Measurements from ENCODE around the gene ARPC1A.
"Not testable (repeated sequence)": the region's sequence is repeated elsewhere in the genome, so short reads cannot be mapped to it uniquely, and the experiment has no call there.

ARPC1A gene

DNA sequence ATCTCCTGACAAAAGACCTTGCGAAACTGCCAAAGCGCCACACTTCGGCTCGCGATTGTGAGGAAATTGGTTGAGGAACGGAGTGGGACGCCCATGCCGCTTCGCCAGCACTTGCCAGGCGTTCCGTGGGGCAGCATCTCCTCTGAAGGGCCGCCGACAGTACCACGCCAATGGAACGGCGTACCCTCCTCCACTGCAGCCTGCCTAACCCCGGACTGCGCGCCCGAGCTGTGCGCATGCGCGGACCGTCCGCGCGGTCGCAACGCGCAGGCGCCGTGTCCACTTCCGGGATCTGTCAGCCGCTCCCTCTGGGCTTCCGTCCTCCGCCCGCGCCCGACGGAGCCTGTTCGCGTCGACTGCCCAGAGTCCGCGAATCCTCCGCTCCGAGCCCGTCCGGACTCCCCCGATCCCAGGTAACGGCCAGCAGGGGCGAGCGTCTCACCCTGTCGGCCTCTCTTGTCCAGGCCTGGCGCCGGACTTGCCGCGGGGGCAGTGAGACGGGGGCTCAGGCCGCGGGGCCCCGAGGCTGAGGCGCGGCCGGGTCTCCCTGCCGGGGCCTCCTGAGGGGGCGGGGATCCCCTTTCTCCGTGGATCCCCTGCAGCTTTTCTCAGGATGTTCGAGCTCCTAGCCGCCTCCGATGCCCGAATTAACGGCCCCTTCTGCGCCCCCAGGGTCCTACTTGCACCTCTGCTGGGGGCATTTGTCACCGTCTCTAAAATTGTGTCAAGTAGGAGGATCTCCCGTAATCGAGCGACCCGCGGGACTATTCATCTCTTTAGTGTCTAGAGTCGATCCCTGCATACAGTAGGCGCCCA, at the start of gene ARPC1A:
Gene ARPC1A (plus strand): TSS at position 307 of the 816 bp plus-strand sequence. CDS start 7,456 bp downstream, outside the sequence.
- Histone ChIP-seq H3K4me3 (ENCODE audit: low read length) (peak within 1 kb of the TSS; percentile 84), H3K4me1 (ENCODE audit: control insufficient read depth, low read length) (peaks cover 46% of the 10 kb centered on the region), H3K79me2 (ENCODE audit: control insufficient read depth, low read length) (peaks cover 69% of the 10 kb centered on the region), H3K27me3 (ENCODE audit: control insufficient read depth, low read length) (no peaks in the 10 kb centered on the region), H3F3A (ENCODE audit: control insufficient read depth, insufficient read depth) (no peaks in the 10 kb centered on the region; the same call in 1 of the 2 replicates), H3K27ac (ENCODE audit: low read depth, low read length) (peak within 1 kb of the TSS; percentile 46), H3K36me3 (ENCODE audit: control insufficient read depth, low read length) (peaks cover 28% of the 10 kb centered on the region), H4K20me1 (ENCODE audit: control insufficient read depth, insufficient read depth, low read depth, low read length) (peaks cover 29% of the 10 kb centered on the region), H3K9me3 (ENCODE audit: control insufficient read depth, insufficient read depth, low read length) (no peaks in the 10 kb centered on the region), H3K9me2 (replicated peaks; ENCODE audit: control insufficient read depth, low read length) (no peaks in the 10 kb centered on the region), H3K4me2 (ENCODE audit: low read length) (peak within 1 kb of the TSS; percentile 74)
- TF ChIP-seq, protein P1, sequence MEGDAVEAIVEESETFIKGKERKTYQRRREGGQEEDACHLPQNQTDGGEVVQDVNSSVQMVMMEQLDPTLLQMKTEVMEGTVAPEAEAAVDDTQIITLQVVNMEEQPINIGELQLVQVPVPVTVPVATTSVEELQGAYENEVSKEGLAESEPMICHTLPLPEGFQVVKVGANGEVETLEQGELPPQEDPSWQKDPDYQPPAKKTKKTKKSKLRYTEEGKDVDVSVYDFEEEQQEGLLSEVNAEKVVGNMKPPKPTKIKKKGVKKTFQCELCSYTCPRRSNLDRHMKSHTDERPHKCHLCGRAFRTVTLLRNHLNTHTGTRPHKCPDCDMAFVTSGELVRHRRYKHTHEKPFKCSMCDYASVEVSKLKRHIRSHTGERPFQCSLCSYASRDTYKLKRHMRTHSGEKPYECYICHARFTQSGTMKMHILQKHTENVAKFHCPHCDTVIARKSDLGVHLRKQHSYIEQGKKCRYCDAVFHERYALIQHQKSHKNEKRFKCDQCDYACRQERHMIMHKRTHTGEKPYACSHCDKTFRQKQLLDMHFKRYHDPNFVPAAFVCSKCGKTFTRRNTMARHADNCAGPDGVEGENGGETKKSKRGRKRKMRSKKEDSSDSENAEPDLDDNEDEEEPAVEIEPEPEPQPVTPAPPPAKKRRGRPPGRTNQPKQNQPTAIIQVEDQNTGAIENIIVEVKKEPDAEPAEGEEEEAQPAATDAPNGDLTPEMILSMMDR (IDR thresholded peaks at IDR 0.05; ENCODE audit: low read depth, low read length, poor library complexity, severe bottlenecking): peak; percentile 23
- no peak for TF ChIP-seq EZH2phosphoT487 (IDR thresholded peaks at IDR 0.05; ENCODE audit: borderline replicate concordance, low read length)

DNA sequence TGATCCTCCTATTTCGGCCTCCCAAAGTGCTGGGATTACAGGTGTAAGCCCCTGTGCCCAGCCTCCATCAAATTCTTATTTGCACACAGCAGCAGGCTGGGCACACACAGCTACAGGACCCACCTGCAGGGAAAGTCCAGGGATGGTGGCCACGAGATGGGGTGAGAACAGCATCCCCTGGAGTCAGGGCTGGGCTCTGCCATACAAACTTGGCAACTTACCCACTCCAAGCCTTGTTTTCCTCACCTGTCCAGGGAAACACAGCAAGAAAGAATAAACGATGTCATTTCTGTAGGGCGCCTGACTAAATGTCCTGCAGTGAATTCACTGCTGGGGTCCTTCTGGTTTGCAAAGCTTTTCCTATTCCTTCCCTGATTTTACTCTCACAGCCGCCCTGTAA, 47.5 kb upstream of the ARPC1A start:
- no peaks in the 10 kb centered on the region for H3K9me3 ChIP-seq (ENCODE audit: control insufficient read depth, insufficient read depth, low read length)
- no peaks in the 10 kb centered on the region for H3F3A ChIP-seq (ENCODE audit: control insufficient read depth, insufficient read depth)
- no peak overlapping the region for H3K4me3 ChIP-seq (ENCODE audit: low read length)
- no peak overlapping the region for H3K27ac ChIP-seq (ENCODE audit: low read depth, low read length)
- no peaks in the 10 kb centered on the region for H3K4me1 ChIP-seq (ENCODE audit: control insufficient read depth, low read length)
- TF ChIP-seq, protein P1 (IDR thresholded peaks at IDR 0.05; ENCODE audit: low read depth, low read length, poor library complexity, severe bottlenecking): no peak
- no peak for TF ChIP-seq EZH2phosphoT487 (IDR thresholded peaks at IDR 0.05; ENCODE audit: borderline replicate concordance, low read length)
- H3K4me2 ChIP-seq (ENCODE audit: low read length): no peak overlapping the region
- H3K27me3 ChIP-seq (ENCODE audit: control insufficient read depth, low read length): no peaks in the 10 kb centered on the region
- H3K79me2 ChIP-seq (ENCODE audit: control insufficient read depth, low read length): no peaks in the 10 kb centered on the region
- no peaks in the 10 kb centered on the region for H4K20me1 ChIP-seq (ENCODE audit: control insufficient read depth, insufficient read depth, low read depth, low read length)
- H3K36me3 ChIP-seq (ENCODE audit: control insufficient read depth, low read length): no peaks in the 10 kb centered on the region
- no peaks in the 10 kb centered on the region for H3K9me2 ChIP-seq (replicated peaks; ENCODE audit: control insufficient read depth, low read length)

DNA sequence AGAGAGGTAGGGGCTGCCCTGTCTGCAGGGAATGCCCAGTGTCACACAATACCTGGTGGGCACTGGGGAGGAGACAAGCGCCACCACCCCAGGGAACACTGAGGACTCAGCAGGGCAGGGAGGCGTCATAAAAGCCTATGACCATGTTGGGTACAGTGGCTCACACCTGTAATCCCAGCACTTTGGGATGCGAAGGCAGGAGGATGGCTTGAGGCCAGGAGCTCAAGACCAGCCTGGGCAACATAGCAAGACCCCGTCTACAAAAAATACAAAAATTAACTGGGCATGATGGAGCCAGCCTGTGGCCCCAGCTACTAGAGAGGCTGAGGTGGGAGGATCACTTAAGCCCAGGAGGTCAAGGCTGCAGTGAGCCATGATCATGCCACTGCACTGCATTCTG, 41.5 kb upstream of the ARPC1A start:
- not testable (repeated sequence) for H3K79me2 ChIP-seq (ENCODE audit: control insufficient read depth, low read length); H3K4me3 ChIP-seq (ENCODE audit: low read length); H3K4me2 ChIP-seq (ENCODE audit: low read length); H4K20me1 ChIP-seq (ENCODE audit: control insufficient read depth, insufficient read depth, low read depth, low read length); H3K36me3 ChIP-seq (ENCODE audit: control insufficient read depth, low read length); H3K27me3 ChIP-seq (ENCODE audit: control insufficient read depth, low read length); H3K9me2 ChIP-seq (replicated peaks; ENCODE audit: control insufficient read depth, low read length); H3K9me3 ChIP-seq (ENCODE audit: control insufficient read depth, insufficient read depth, low read length); H3F3A ChIP-seq (ENCODE audit: control insufficient read depth, insufficient read depth); H3K4me1 ChIP-seq (ENCODE audit: control insufficient read depth, low read length); H3K27ac ChIP-seq (ENCODE audit: low read depth, low read length)

DNA sequence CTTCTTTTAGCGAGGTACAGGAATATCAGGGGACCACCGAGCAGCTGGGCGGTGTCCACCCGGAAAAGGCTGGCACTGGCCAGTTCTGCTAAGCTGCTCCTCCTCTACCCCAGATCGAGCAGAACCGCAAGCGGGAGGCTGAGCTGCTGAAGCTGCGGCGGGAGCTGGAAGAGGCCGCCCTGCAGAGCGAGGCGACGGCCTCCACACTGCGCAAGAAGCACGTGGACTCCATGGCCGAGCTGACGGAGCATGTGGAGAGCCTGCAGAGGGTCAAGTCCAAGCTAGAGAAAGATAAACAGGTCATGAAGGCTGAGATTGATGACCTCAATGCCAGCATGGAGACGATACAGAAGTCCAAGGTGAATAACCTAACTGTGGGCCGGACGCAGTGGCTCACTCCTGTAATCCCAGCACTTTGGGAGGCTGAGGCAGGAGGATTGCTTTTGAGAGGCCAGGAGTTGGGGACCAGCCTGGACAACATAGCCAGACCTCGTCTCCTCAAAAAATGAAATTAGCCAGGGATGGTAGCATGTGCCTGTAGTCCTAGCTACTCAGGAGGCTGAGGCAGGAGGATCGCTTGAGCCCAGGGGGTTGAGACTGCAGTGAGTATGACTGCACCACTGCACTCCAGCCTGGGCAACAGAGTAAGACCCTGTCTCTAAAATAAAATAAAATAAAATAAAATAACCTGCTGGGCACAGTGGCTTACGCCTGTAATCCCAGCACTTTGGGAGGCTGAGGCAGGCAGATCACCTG, 37.7 kb upstream of the ARPC1A start:
- Histone ChIP-seq H3K4me3 (ENCODE audit: low read length) (no peak overlapping the region), H3K4me1 (ENCODE audit: control insufficient read depth, low read length) (no peaks in the 10 kb centered on the region), H3K9me3 (ENCODE audit: control insufficient read depth, insufficient read depth, low read length) (no peaks in the 10 kb centered on the region), H4K20me1 (ENCODE audit: control insufficient read depth, insufficient read depth, low read depth, low read length) (0 out of 2 replicates have a peak, but pooled peaks cover 4% of the 10 kb centered on the region), H3K9me2 (replicated peaks; ENCODE audit: control insufficient read depth, low read length) (no peaks in the 10 kb centered on the region), H3K79me2 (ENCODE audit: control insufficient read depth, low read length) (no peaks in the 10 kb centered on the region), H3K36me3 (ENCODE audit: control insufficient read depth, low read length) (no peaks in the 10 kb centered on the region), H3F3A (ENCODE audit: control insufficient read depth, insufficient read depth) (no peaks in the 10 kb centered on the region), H3K27me3 (ENCODE audit: control insufficient read depth, low read length) (no peaks in the 10 kb centered on the region), H3K27ac (ENCODE audit: low read depth, low read length) (no peak overlapping the region), H3K4me2 (ENCODE audit: low read length) (no peak overlapping the region)
- TF ChIP-seq, protein P1 (IDR thresholded peaks at IDR 0.05; ENCODE audit: low read depth, low read length, poor library complexity, severe bottlenecking): no peak
- no peak for TF ChIP-seq EZH2phosphoT487 (IDR thresholded peaks at IDR 0.05; ENCODE audit: borderline replicate concordance, low read length)

Data from DOHH2 (cell line).